OCI-M2 (cell line): ENCODE measurements around the gene GRIN2D.
"Not testable (repeated sequence)": the region's sequence is repeated elsewhere in the genome, so short reads cannot be mapped to it uniquely, and the experiment has no call there.

Source experiments
- DNase-seq: peaks from one replicate; lab custom pipeline; 2025; ENCODE audit not compliant: unreplicated experiment; lab: John Stamatoyannopoulos, UW

Gene GRIN2D

GRCh38 chr19:48371367-48371766 is 22.1 kb upstream of the GRIN2D start:
- DNase-seq, result no peak

- not testable (repeated sequence) for DNase-seq
Observed at GRCh38 chr19:48371771-48372170, 21.7 kb upstream of the GRIN2D start.

GRCh38 chr19:48372904-48373303 is 20.6 kb upstream of the GRIN2D start:
- DNase-seq, result no peak

GRCh38 chr19:48373567-48373966 is 19.9 kb upstream of the GRIN2D start:
- no peak for DNase-seq

GRCh38 chr19:48378194-48378570 is 15.3 kb upstream of the GRIN2D start:
- no peak for DNase-seq

- DNase-seq, result no peak
Observed at GRCh38 chr19:48379058-48379457, 14.4 kb upstream of the GRIN2D start.

- DNase-seq, result no peak
Observed at GRCh38 chr19:48381178-48381950, 12.1 kb upstream of the GRIN2D start.

GRCh38 chr19:48382286-48382685 is 11.2 kb upstream of the GRIN2D start:
- no peak for DNase-seq

GRCh38 chr19:48385461-48386087 is 7.9 kb upstream of the GRIN2D start:
- DNase-seq, result no peak

GRCh38 chr19:48386981-48387380 is 6.5 kb upstream of the GRIN2D start:
- no peak for DNase-seq

- no peak for DNase-seq
Observed at GRCh38 chr19:48390188-48391099, 3.0 kb upstream of the GRIN2D start.

GRCh38 chr19:48391100-48392005 is 2.1 kb upstream of the GRIN2D start, which contains the start of gene KDELR1:
Gene KDELR1 (minus strand): TSS chr19:48391551. CDS start chr19:48391358, 193 bp downstream.
- DNase-seq, result peak; percentile 87

- DNase-seq, result not testable (repeated sequence)
Observed at GRCh38 chr19:48392006-48392344, 1.5 kb upstream of the GRIN2D start.

- DNase-seq, result no peak
Observed at GRCh38 chr19:48392860-48393558, 459 bp upstream of the GRIN2D start.

- DNase-seq, result no peak
Observed at GRCh38 chr19:48394331-48395169, 1.1 kb downstream of the GRIN2D start.

- no peak for DNase-seq
Observed at GRCh38 chr19:48395170-48395455, 1.6 kb downstream of the GRIN2D start.

- no peak for DNase-seq
Observed at GRCh38 chr19:48395499-48395898, 2.0 kb downstream of the GRIN2D start.

- DNase-seq, result no peak
Observed at GRCh38 chr19:48396016-48396823, 2.8 kb downstream of the GRIN2D start.

- DNase-seq, result no peak
Observed at GRCh38 chr19:48396824-48397176, 3.3 kb downstream of the GRIN2D start.
